PC-9 (cell line): ENCODE data around the gene EXTL1. TPM values are rescaled to one million over a fixed set of nuclear protein-coding genes. Genes with fewer than 3 reads are reported as not detected.
A peak's percentile ranks its signal among the peaks of the same experiment; 100 is the strongest.

Source experiments
- BruUV-seq: library from RNA; stranded (reverse); fragments of 400-500 nt; replicated peaks from 2 replicates; lab custom pipeline; 2021; lab: Mats Ljungman, UMichigan
- CTCF ChIA-PET: fragments of 300-600 bp; sonication (Branson Sonifier 250); formaldehyde crosslinking; loops from one replicate; lab custom pipeline; 2022; ENCODE audit warnings: antibody characterized with exemption; lab: Charles Lee
- POLR2A ChIA-PET: fragments of 300-600 bp; sonication (Branson Sonifier 250); formaldehyde crosslinking; loops from one replicate; lab custom pipeline; 2022; ENCODE audit warnings: antibody characterized with exemption; ENCODE audit not compliant: unreplicated experiment; lab: Charles Lee
- DNase-seq, 2 experiments: peaks; one replicate each; pipeline versions ENCODE4 v3.0.0 to v3.0.0-alpha.2; 2015 to 2022; ENCODE audit warnings: mixed read lengths in 1 of 2
- H2AFZ ChIP-seq: fragments of 200-600 bp; sonication (generic); 2 replicates; pipeline ENCODE4 v1.8.1; 2017; ENCODE audit warnings: antibody characterized with exemption
- H3F3A ChIP-seq: fragments of 200-600 bp; sonication (generic); 2 replicates; pipeline ENCODE4 v1.8.1; 2017; ENCODE audit warnings: antibody characterized with exemption, mild to moderate bottlenecking, low read depth; ENCODE audit not compliant: insufficient read depth
- H3K27ac ChIP-seq: fragments of 200-600 bp; sonication (generic); 2 replicates; pipeline ENCODE4 v1.6.1; 2016; ENCODE audit warnings: mixed run types
- H3K27me3 ChIP-seq: fragments of 200-600 bp; sonication (generic); 2 replicates; pipeline ENCODE4 v1.6.1; 2016; ENCODE audit warnings: low read depth, mixed run types; ENCODE audit not compliant: insufficient read depth
- H3K36me3 ChIP-seq: fragments of 200-600 bp; sonication (generic); 2 replicates; pipeline ENCODE4 v1.6.1; 2016; ENCODE audit warnings: low read depth, mixed run types
- H3K4me1 ChIP-seq: fragments of 200-600 bp; sonication (generic); replicated peaks from 2 replicates; pipeline ENCODE4 v1.6.1; 2016; ENCODE audit warnings: mixed run types; ENCODE audit not compliant: insufficient read depth
- H3K4me2 ChIP-seq: fragments of 200-600 bp; sonication (generic); 2 replicates; pipeline ENCODE4 v1.6.1; 2017; ENCODE audit warnings: mixed run types
- H3K4me3 ChIP-seq: fragments of 200-600 bp; sonication (generic); 2 replicates; pipeline ENCODE4 v1.6.1; 2016; ENCODE audit warnings: mixed run types
- H3K79me2 ChIP-seq: fragments of 200-600 bp; sonication (generic); 2 replicates; pipeline ENCODE4 v1.6.1; 2017; ENCODE audit warnings: low read depth, mixed run types
- H3K9me2 ChIP-seq: fragments of 200-600 bp; sonication (generic); 2 replicates; pipeline ENCODE4 v1.8.1; 2017; ENCODE audit warnings: mild to moderate bottlenecking; ENCODE audit not compliant: insufficient read depth
- H3K9me3 ChIP-seq: fragments of 200-600 bp; sonication (generic); 2 replicates; pipeline ENCODE4 v1.8.1; 2016; ENCODE audit warnings: low read depth; ENCODE audit not compliant: insufficient read depth
- H4K20me1 ChIP-seq: fragments of 200-600 bp; sonication (generic); 2 replicates; pipeline ENCODE4 v1.8.1; 2017; ENCODE audit not compliant: insufficient read depth
- CTCF ChIP-seq: fragments of 200-600 bp; sonication (generic); conservative IDR thresholded peaks from 2 replicates; pipeline ENCODE4 v1.6.1; 2017; ENCODE audit warnings: mixed run types, antibody characterized with exemption, mild to moderate bottlenecking, moderate library complexity
- EZH2 ChIP-seq: fragments of 200-600 bp; sonication (generic); IDR thresholded peaks from 2 replicates; pipeline ENCODE4 v1.8.0; 2017; ENCODE audit warnings: antibody characterized with exemption, low read depth
- intact Hi-C: fragments of 100-400 bp; cut with micrococcal nuclease; formaldehyde crosslinking; loops from one replicate; pipeline ENCODE4 v1.10.0; 2022; ENCODE audit not compliant: unreplicated experiment
- total RNA-seq: library from RNA; stranded (reverse); gene quantifications from 2 replicates; pipeline ENCODE4 v1.2.3, GENCODE V29; 2021

Gene EXTL1
- total RNA-seq, 1 experiment from 2014 or later: 0.13 TPM

GRCh38 chr1:25997828-25998761 is 23.5 kb upstream of the EXTL1 start, which contains the start of gene PAFAH2:
Gene PAFAH2 (minus strand): TSS chr1:25998063. CDS start chr1:25990816, 7,247 bp downstream.
- no TSS peak for BruUV-seq
- POLR2A ChIA-PET: interaction anchor here (0.6 to 1.1 kb wide), 9 partner anchors 108 to 802 kb away, joined by 3 to 19 read pairs (median 5); partner anchors contain the start of gene MTFR1L

GRCh38 chr1:25999041-25999800 is 22.4 kb upstream of the EXTL1 start:
- Histone ChIP-seq H3F3A (peaks cover 7% of the 10 kb centered on the region; the same call in 1 of the 2 replicates), H3K9me3 (no peaks in the 10 kb centered on the region), H3K36me3 (no peaks in the 10 kb centered on the region), H3K4me3 (no peak overlapping the region), H3K9me2 (no peaks in the 10 kb centered on the region), H3K27me3 (no peaks in the 10 kb centered on the region), H4K20me1 (no peaks in the 10 kb centered on the region), H2AFZ (no peak overlapping the region), H3K27ac (no peak overlapping the region), H3K4me2 (no peak overlapping the region), H3K4me1 (peaks cover 12% of the 10 kb centered on the region), H3K79me2 (no peaks in the 10 kb centered on the region)
- intact Hi-C loops: loop anchor here (2.0 to 5.0 kb wide), 2 partner anchors 94 to 387 kb away; no protein-coding TSS in a partner anchor
- BruUV-seq: no TSS peak
- POLR2A ChIA-PET: no interaction called here
- CTCF ChIA-PET: no interaction called here
- TF ChIP-seq CTCF (no peak), EZH2 (no peak)
- no peak for DNase-seq

More at GRCh38 chr1:25997828-25998761, 23.5 kb upstream of the EXTL1 start, which contains the start of gene PAFAH2:
- intact Hi-C loops: loop anchor here (1.0 to 5.0 kb wide), 5 partner anchors 93 to 386 kb away; no protein-coding TSS in a partner anchor
- Histone ChIP-seq H2AFZ (peak within 1 kb of the TSS; percentile 84), H3K4me2 (peak within 1 kb of the TSS; percentile 95), H3K9me2 (no peaks in the 10 kb centered on the region), H4K20me1 (no peaks in the 10 kb centered on the region), H3F3A (peaks cover 7% of the 10 kb centered on the region; the same call in 1 of the 2 replicates), H3K4me3 (peak within 1 kb of the TSS; percentile 69), H3K27ac (0 out of 2 replicates have a peak within 1 kb of the TSS, but pooled peaks have one; percentile 1), H3K4me1 (peaks cover 12% of the 10 kb centered on the region), H3K27me3 (no peaks in the 10 kb centered on the region), H3K79me2 (no peaks in the 10 kb centered on the region), H3K36me3 (no peaks in the 10 kb centered on the region), H3K9me3 (no peaks in the 10 kb centered on the region)
- CTCF ChIA-PET: interaction anchor here (0.6 to 2.3 kb wide), 21 partner anchors 19 to 1337 kb away, joined by 3 to 25 read pairs (median 3); no protein-coding TSS in a partner anchor
- peak; percentile 91 for DNase-seq
- peak; percentile 85 for TF ChIP-seq CTCF
- TF ChIP-seq EZH2: no peak

DNA sequence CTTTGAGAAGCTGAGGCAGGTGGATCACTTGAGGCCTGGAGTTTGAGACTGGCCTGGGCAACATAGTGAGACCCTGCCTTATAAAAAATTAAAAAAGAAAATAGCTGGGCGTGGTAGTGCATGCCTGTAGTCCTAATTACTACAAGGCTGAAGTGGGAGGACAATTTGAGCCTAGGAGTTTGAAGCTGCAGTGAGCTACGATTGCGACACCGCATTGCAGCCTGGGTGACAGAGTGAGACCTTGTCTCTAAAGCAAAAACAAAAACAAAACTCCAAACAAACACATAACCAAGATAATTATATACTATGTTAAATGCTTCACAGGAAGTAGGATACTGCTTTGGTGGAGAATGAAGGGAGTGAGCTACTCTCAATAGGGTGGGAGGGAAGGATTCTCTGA is 18.3 kb upstream of the EXTL1 start:
- Histone ChIP-seq H3F3A (no peaks in the 10 kb centered on the region), H3K4me3 (no peak overlapping the region), H3K27ac (no peak overlapping the region), H3K9me2 (no peaks in the 10 kb centered on the region), H3K4me1 (peaks cover 4% of the 10 kb centered on the region), H2AFZ (no peak overlapping the region), H4K20me1 (no peaks in the 10 kb centered on the region), H3K27me3 (no peaks in the 10 kb centered on the region), H3K4me2 (no peak overlapping the region), H3K79me2 (no peaks in the 10 kb centered on the region), H3K36me3 (no peaks in the 10 kb centered on the region), H3K9me3 (no peaks in the 10 kb centered on the region)
- BruUV-seq: no TSS peak
- no peak for DNase-seq
- no peak for TF ChIP-seq EZH2
- TF ChIP-seq CTCF: no peak
- intact Hi-C loops: no loop called here
- POLR2A ChIA-PET: interaction anchor here (0.5 kb wide), 1 partner anchor 106 kb away, joined by 3 read pairs; no protein-coding TSS in a partner anchor
- CTCF ChIA-PET: interaction anchor here (0.5 to 0.9 kb wide), 2 partner anchors 107 to 560 kb away, joined by 4 read pairs; no protein-coding TSS in a partner anchor
